Measurements from ENCODE around the gene RILPL2.
A peak's percentile ranks its signal among the peaks of the same experiment; 100 is the strongest.
"Not testable (repeated sequence)": the region's sequence is repeated elsewhere in the genome, so short reads cannot be mapped to it uniquely, and the experiment has no call there.

RILPL2 gene

DNA sequence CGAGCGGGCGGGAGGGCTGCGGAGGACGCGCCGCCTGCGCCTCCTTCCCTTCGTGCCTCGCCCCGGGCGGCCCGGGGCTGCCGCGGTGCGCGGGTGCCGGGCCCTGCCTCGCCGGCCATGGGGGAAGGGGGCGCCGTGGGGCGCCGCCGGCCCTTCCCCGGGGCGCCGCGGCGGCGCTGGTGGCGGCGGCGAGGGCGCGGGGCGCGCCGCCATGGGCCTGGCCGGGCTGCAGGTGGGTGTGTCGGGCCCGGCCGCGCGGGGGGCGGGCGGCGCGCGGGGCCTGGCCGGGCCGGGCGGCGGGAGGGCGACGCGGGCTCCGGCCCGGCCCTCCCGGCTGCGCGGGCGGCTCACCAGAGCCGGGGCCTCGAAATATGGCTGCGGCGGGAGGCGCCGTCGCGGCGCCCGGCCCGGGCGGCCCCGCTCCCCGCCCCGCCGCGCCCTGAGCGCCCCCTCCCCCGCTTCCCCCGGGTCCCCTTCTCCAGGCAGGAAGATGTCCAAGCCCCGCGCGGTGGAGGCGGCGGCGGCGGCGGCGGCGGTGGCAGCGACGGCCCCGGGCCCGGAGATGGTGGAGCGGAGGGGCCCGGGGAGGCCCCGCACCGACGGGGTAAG, 47.4 kb downstream of the RILPL2 start:
- TF ChIP-seq CTCF (conservative IDR thresholded peaks at IDR 0.05) (no peak), ZFX (IDR thresholded peaks at IDR 0.05) (no peak)
- H3K27ac ChIP-seq = peak overlapping the region; percentile 85

DNA sequence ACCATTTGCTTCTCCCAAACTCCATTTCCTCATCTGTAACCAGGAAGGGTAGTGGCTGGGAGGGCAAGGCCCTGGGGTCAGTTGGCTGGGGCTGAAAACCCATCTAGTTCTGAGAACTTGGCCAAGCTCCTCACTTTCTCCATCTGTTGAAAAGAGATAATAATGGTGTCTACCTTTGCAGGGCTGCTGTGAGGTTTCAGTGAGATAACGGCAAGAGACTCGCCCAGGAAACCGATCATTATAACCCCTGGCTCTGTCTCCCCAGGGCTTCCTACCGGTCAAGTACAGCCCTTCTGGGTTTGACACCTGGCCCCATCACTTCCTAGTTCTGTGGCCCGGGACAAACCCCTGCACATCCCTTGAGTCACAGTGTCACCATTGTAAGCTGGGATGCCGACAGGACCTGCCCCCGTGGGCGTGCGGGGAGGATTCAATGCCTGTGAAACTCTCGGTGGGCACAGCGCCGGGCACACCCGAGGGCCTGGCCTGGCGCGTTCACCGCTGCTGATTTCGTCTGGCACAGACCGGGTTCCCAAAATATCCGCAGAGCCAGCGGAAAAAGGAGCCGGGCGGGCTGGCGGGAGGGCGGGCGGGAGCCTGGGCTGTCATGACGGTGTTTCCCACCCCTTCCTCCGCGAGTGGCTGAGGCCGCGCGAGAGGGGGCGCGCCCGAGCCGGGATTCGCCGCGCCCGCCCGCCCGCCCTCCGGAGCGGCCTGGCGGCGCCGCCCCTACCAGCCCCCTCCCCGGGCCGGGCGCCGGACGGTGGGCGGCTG, 48.1 kb downstream of the RILPL2 start:
- H3K27ac ChIP-seq = peak overlapping the region; percentile 85
- no peak for TF ChIP-seq ZFX (IDR thresholded peaks at IDR 0.05)
- no peak for TF ChIP-seq CTCF (conservative IDR thresholded peaks at IDR 0.05)

- TF ChIP-seq ZFX (IDR thresholded peaks at IDR 0.05) (no peak), CTCF (conservative IDR thresholded peaks at IDR 0.05) (no peak)
- peak overlapping the region; percentile 85 for H3K27ac ChIP-seq
Measured at GRCh38 chr12:123387508-123388176, 48.8 kb downstream of the RILPL2 start.

GRCh38 chr12:123385536-123385935, 50.9 kb downstream of the RILPL2 start:
- H3K27ac ChIP-seq = not testable (repeated sequence)

DNA sequence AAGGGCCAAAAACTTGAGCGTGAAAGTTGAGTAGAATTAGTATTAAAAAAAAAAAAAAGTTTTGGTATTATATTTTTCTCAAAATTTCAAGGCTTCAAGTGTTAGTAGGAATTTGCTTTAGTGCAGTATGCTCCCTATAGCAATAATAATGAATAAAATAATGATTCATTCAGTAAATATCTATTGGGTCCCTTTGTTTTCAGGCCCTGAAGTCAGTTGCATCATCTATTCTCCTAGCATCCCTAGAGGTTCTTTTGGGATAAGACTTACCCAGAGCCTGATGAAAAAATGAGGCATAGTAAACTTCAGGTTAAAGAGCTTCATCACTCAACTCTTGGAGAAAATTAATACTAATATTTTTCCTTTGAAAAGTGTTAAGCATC, 51.5 kb downstream of the RILPL2 start:
- TF ChIP-seq ZFX (IDR thresholded peaks at IDR 0.05) (no peak), CTCF (conservative IDR thresholded peaks at IDR 0.05) (no peak)
- H3K27ac ChIP-seq = peak overlapping the region; percentile 87

GRCh38 chr12:123384318-123384993, 52.0 kb downstream of the RILPL2 start:
- H3K27ac ChIP-seq = peak overlapping the region; percentile 87
- TF ChIP-seq ZFX (IDR thresholded peaks at IDR 0.05) (peak; percentile 42; the same call in 1 of the 2 replicates), CTCF (conservative IDR thresholded peaks at IDR 0.05) (no peak)

DNA sequence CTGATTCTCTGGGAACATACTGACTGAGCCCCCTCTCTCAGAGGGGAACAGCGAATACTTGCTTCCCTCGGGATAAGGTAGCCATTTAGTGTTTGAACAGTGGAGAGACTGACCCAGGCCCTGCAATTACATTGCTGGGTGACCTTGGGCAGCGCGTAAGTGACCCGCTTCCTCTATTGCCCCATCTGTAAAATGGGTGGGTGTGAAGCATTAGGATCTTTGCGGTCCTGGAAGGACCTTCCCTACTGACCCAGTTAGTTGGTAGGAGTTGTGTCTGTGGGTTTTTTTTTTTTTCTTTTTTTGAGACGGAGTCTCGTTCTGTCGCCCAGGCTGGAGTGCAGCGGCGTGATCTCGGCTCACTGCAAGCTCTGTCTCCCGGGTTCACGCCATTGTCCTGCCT, 53.8 kb downstream of the RILPL2 start:
- peak overlapping the region; percentile 87 for H3K27ac ChIP-seq
- TF ChIP-seq CTCF (conservative IDR thresholded peaks at IDR 0.05) (no peak), ZFX (IDR thresholded peaks at IDR 0.05) (no peak)

Measured in C4-2B (cell line).